SK-N-SH treated with all-trans-retinoic acid at 6 μM for 48 hours (cell line): Measurements from ENCODE around the gene FAM83D.

Experiments
- ARNTL ChIP-seq: fragments of 450-650 bp; formaldehyde crosslinking; IDR thresholded peaks from 2 replicates; pipeline ENCODE4 v1.5.0; 2020; ENCODE audit warnings: low read depth, mild to moderate bottlenecking, moderate library complexity, borderline replicate concordance
- BACH2 ChIP-seq: fragments of 250-450 bp; sonication (Bioruptor Pico); IDR thresholded peaks from 2 replicates; pipeline ENCODE4 v1.9.0; 2021; ENCODE audit warnings: mild to moderate bottlenecking, borderline replicate concordance
- CREB5 ChIP-seq: fragments of 250-450 bp; sonication (Bioruptor Pico); IDR thresholded peaks from 2 replicates; pipeline ENCODE4 v1.5.1; 2020; ENCODE audit warnings: low read depth, mild to moderate bottlenecking, moderate library complexity
- CSDC2 ChIP-seq: fragments of 250-450 bp; sonication (Bioruptor Pico); IDR thresholded peaks from 2 replicates; pipeline ENCODE4 v1.5.0; 2020; ENCODE audit warnings: mild to moderate bottlenecking, moderate library complexity
- CSRNP3 ChIP-seq: fragments of 250-450 bp; sonication (Bioruptor Pico); IDR thresholded peaks from 2 replicates; pipeline ENCODE4 v1.5.1; 2021; ENCODE audit warnings: mild to moderate bottlenecking, moderate library complexity
- ISL1 ChIP-seq: fragments of 250-450 bp; sonication (Bioruptor Pico); IDR thresholded peaks from 2 replicates; pipeline ENCODE4 v2.1.2; 2022; ENCODE audit warnings: mild to moderate bottlenecking, moderate library complexity
- OSR1 ChIP-seq: fragments of 250-450 bp; sonication (Bioruptor Pico); IDR thresholded peaks from 2 replicates; pipeline ENCODE4 v1.8.0; 2022; ENCODE audit warnings: moderate library complexity, mild to moderate bottlenecking, inconsistent platforms
- PATZ1 ChIP-seq: fragments of 250-450 bp; sonication (Bioruptor Pico); IDR thresholded peaks from 2 replicates; pipeline ENCODE4 v1.8.0; 2020; ENCODE audit warnings: mild to moderate bottlenecking, moderate library complexity, borderline replicate concordance
- RARB ChIP-seq: fragments of 250-450 bp; sonication (Bioruptor Pico); IDR thresholded peaks from 2 replicates; pipeline ENCODE4 v1.8.0; 2021; ENCODE audit warnings: mild to moderate bottlenecking, moderate library complexity
- TCF4 ChIP-seq: fragments of 250-450 bp; sonication (Bioruptor Pico); IDR thresholded peaks from 2 replicates; pipeline ENCODE4 v1.8.0; 2021; ENCODE audit warnings: mild to moderate bottlenecking, moderate library complexity, borderline replicate concordance
- ZFP3 ChIP-seq: fragments of 250-450 bp; sonication (Bioruptor Pico); IDR thresholded peaks from 2 replicates; pipeline ENCODE4 v1.5.0; 2020; ENCODE audit warnings: mild to moderate bottlenecking, moderate library complexity
- ZNF565 ChIP-seq: fragments of 450-650 bp; formaldehyde crosslinking; conservative IDR thresholded peaks from 2 replicates; pipeline ENCODE4 v1.5.0; 2020; ENCODE audit warnings: low read depth, mild to moderate bottlenecking, moderate library complexity
- ZNF70 ChIP-seq: fragments of 450-650 bp; formaldehyde crosslinking; IDR thresholded peaks from 2 replicates; pipeline ENCODE4 v1.5.0; 2020; ENCODE audit warnings: mild to moderate bottlenecking, moderate library complexity
- ZNF8 ChIP-seq: fragments of 450-650 bp; formaldehyde crosslinking; IDR thresholded peaks from 2 replicates; pipeline ENCODE4 v1.5.0; 2020; ENCODE audit warnings: mild to moderate bottlenecking, moderate library complexity

- TF ChIP-seq ZFP3 (CRISPR knock-in tag), result peak; percentile 97
- TF ChIP-seq TCF4 (CRISPR knock-in tag), result no peak
- TF ChIP-seq ZNF565, result no peak
- TF ChIP-seq CREB5 (CRISPR knock-in tag), result no peak
- no peak for TF ChIP-seq ARNTL
- TF ChIP-seq OSR1 (CRISPR knock-in tag), result no peak
- TF ChIP-seq PATZ1 (CRISPR knock-in tag), result no peak
- no peak for TF ChIP-seq RARB (CRISPR knock-in tag)
- no peak for TF ChIP-seq ISL1 (CRISPR knock-in tag)
- no peak for TF ChIP-seq CSDC2
- TF ChIP-seq BACH2, result no peak
- no peak for TF ChIP-seq ZNF70 (CRISPR knock-in tag)
- TF ChIP-seq ZNF8 (CRISPR knock-in tag), result no peak
- TF ChIP-seq CSRNP3 (CRISPR knock-in tag), result no peak
These were observed 43.6 kb upstream of the FAM83D start for GRCh38 chr20:38882600-38882999.
